Neural cell (in vitro differentiated cells): ENCODE results near the gene WIPF2. TPM values are rescaled to one million over a fixed set of nuclear protein-coding genes. Genes with fewer than 3 reads are reported as not detected.

ENCODE experiments used
- H2AFZ ChIP-seq: fragments of 200-600, 300-800 bp; sonication (generic), shearing (Covaris generic); 2 replicates; pipeline ENCODE4 v1.6.0; 2014; ENCODE audit warnings: low read depth, mild to moderate bottlenecking, antibody characterized with exemption, low read length, moderate library complexity
- H3F3A ChIP-seq: fragments of 200-600 bp; shearing (Covaris generic); 2 replicates; pipeline ENCODE4 v1.6.1; 2016; ENCODE audit warnings: mild to moderate bottlenecking, moderate library complexity, mixed read lengths, antibody characterized with exemption, low read length; ENCODE audit not compliant: insufficient read depth, poor library complexity, severe bottlenecking
- H3K27ac ChIP-seq: fragments of 200-600, 300-800 bp; sonication (generic), shearing (Covaris generic); 2 replicates; pipeline ENCODE4 v1.5.1; 2014; ENCODE audit warnings: mild to moderate bottlenecking, low read length, moderate library complexity
- H3K27me3 ChIP-seq: fragments of 300-800, 200-600 bp; sonication (generic), shearing (Covaris generic); 2 replicates; pipeline ENCODE4 v1.6.0; 2014; ENCODE audit warnings: mild to moderate bottlenecking, low read depth, low read length, moderate library complexity; ENCODE audit not compliant: insufficient read depth
- H3K36me3 ChIP-seq: fragments of 300-800, 200-600 bp; sonication (generic), shearing (Covaris generic); 2 replicates; pipeline ENCODE4 v1.5.1; 2014; ENCODE audit warnings: mild to moderate bottlenecking, antibody characterized with exemption, low read length, moderate library complexity; ENCODE audit not compliant: insufficient read depth
- H3K4me2 ChIP-seq: fragments of 300-800, 200-600 bp; sonication (generic), shearing (Covaris generic); 2 replicates; pipeline ENCODE4 v1.6.0; 2014; ENCODE audit warnings: mild to moderate bottlenecking, low read length
- H3K4me3 ChIP-seq: fragments of 300-800, 200-600 bp; sonication (generic), shearing (Covaris generic); 2 replicates; pipeline ENCODE4 v1.5.1; 2014; ENCODE audit warnings: mild to moderate bottlenecking, low read length, moderate library complexity
- H3K79me2 ChIP-seq: fragments of 200-600 bp; shearing (Covaris generic); replicated peaks from 2 replicates; pipeline ENCODE4 v1.6.0; 2014; ENCODE audit warnings: mild to moderate bottlenecking, low read length, moderate library complexity; ENCODE audit not compliant: insufficient read depth
- H3K9ac ChIP-seq: fragments of 300-800, 200-600 bp; sonication (generic), shearing (Covaris generic); 2 replicates; pipeline ENCODE4 v1.6.1; 2016; ENCODE audit warnings: mild to moderate bottlenecking, low read length, mixed read lengths
- H3K9me2 ChIP-seq: fragments of 200-600 bp; shearing (Covaris generic); 2 replicates; pipeline ENCODE4 v1.6.1; 2016; ENCODE audit warnings: mild to moderate bottlenecking, low read length, mixed read lengths; ENCODE audit not compliant: insufficient read depth
- H3K9me3 ChIP-seq: fragments of 200-600, 300-800 bp; sonication (generic), shearing (Covaris generic); 2 replicates; pipeline ENCODE4 v1.6.1; 2016; ENCODE audit warnings: mild to moderate bottlenecking, mixed run types, low read length, moderate library complexity, mixed read lengths
- H4K20me1 ChIP-seq: fragments of 200-600 bp; shearing (Covaris generic); 2 replicates; pipeline ENCODE4 v1.6.1; 2016; ENCODE audit warnings: mild to moderate bottlenecking, mixed run types; ENCODE audit not compliant: insufficient read depth
- CTCF ChIP-seq: fragments of 450-650 bp; IDR thresholded peaks from 2 replicates; pipeline ENCODE4 v1.5.1; 2014; ENCODE audit warnings: antibody characterized with exemption, mild to moderate bottlenecking, moderate library complexity; ENCODE audit not compliant: poor library complexity, severe bottlenecking
- EP300 ChIP-seq: fragments of 450-650 bp; conservative IDR thresholded peaks from 2 replicates; pipeline ENCODE4 v1.6.1; 2014; ENCODE audit warnings: antibody characterized with exemption, mild to moderate bottlenecking, moderate library complexity; ENCODE audit not compliant: poor library complexity, severe bottlenecking
- EZH2 ChIP-seq: fragments of 200-600, 300-800 bp; shearing (Covaris generic), sonication (generic); IDR thresholded peaks from 2 replicates; pipeline ENCODE4 v1.6.1; 2014; ENCODE audit warnings: antibody characterized with exemption, low read length, borderline replicate concordance, mild to moderate bottlenecking; ENCODE audit not compliant: insufficient read depth, poor library complexity, severe bottlenecking
- MXI1 ChIP-seq: fragments of 450-650 bp; conservative IDR thresholded peaks from 2 replicates; pipeline ENCODE4 v1.6.1; 2014; ENCODE audit warnings: antibody characterized with exemption, mild to moderate bottlenecking; ENCODE audit not compliant: poor library complexity, severe bottlenecking
- POLR2AphosphoS5 ChIP-seq: IDR thresholded peaks from 2 replicates; pipeline ENCODE4 v1.6.1; 2012
- RAD21 ChIP-seq: fragments of 450-650 bp; conservative IDR thresholded peaks from 2 replicates; pipeline ENCODE4 v1.6.1; 2014; ENCODE audit warnings: antibody characterized with exemption, mild to moderate bottlenecking, moderate library complexity
- REST ChIP-seq: IDR thresholded peaks from 2 replicates; pipeline ENCODE4 v1.6.1; 2012; ENCODE audit warnings: borderline replicate concordance
- SMC3 ChIP-seq: fragments of 450-650 bp; conservative IDR thresholded peaks from 2 replicates; pipeline ENCODE4 v1.6.1; 2014; ENCODE audit warnings: antibody characterized with exemption, mild to moderate bottlenecking, moderate library complexity; ENCODE audit not compliant: poor library complexity
- TAF1 ChIP-seq: IDR thresholded peaks from 2 replicates; pipeline ENCODE4 v1.6.1; 2012; ENCODE audit warnings: low read depth
- polyA plus RNA-seq: library from polyadenylated mRNA; depleted of rRNA; stranded (reverse); fragments of >200 nt; gene quantifications from 2 replicates; pipeline ENCODE4 v1.2.3, GENCODE V29; 2014

Gene WIPF2
- polyA plus RNA-seq, 1 donor from 2014 or later, result 11.5 TPM

GRCh38 chr17:40260528-40260927, 41.4 kb downstream of the WIPF2 start:
- H4K20me1 ChIP-seq, result no peaks in the 10 kb centered on the region
- H3K4me2 ChIP-seq, result no peak overlapping the region
- no peak overlapping the region for H3K9ac ChIP-seq
- H3K27ac ChIP-seq, result no peak overlapping the region
- no peaks in the 10 kb centered on the region for H3K27me3 ChIP-seq
- TF ChIP-seq EP300 (no peak), SMC3 (no peak), POLR2AphosphoS5 (no peak), MXI1 (no peak)
- no peaks in the 10 kb centered on the region for H3K36me3 ChIP-seq
- H3K9me3 ChIP-seq, result no peaks in the 10 kb centered on the region
- no peak overlapping the region for H2AFZ ChIP-seq
- H3K79me2 ChIP-seq, result no peaks in the 10 kb centered on the region
- H3F3A ChIP-seq, result no peaks in the 10 kb centered on the region
- H3K4me3 ChIP-seq, result no peak overlapping the region
- H3K9me2 ChIP-seq, result no peaks in the 10 kb centered on the region

GRCh38 chr17:40264458-40265185, 45.5 kb downstream of the WIPF2 start:
- no peak for TF ChIP-seq MXI1
- TF ChIP-seq CTCF, result no peak
- TF ChIP-seq EZH2, result no peak
- TF ChIP-seq POLR2AphosphoS5, result no peak
- TF ChIP-seq RAD21, result no peak
- no peak for TF ChIP-seq TAF1
- TF ChIP-seq SMC3, result no peak
- no peak for TF ChIP-seq REST
- no peak for TF ChIP-seq EP300
- no peaks in the 10 kb centered on the region for H3K9me2 ChIP-seq
- no peaks in the 10 kb centered on the region for H3F3A ChIP-seq
- no peaks in the 10 kb centered on the region for H3K9me3 ChIP-seq
- H4K20me1 ChIP-seq, result no peaks in the 10 kb centered on the region
- H2AFZ ChIP-seq, result no peak overlapping the region
- no peak overlapping the region for H3K27ac ChIP-seq
- no peaks in the 10 kb centered on the region for H3K36me3 ChIP-seq
- H3K4me2 ChIP-seq, result no peak overlapping the region
- H3K79me2 ChIP-seq, result no peaks in the 10 kb centered on the region
- H3K9ac ChIP-seq, result no peak overlapping the region
- H3K27me3 ChIP-seq, result no peaks in the 10 kb centered on the region
- H3K4me3 ChIP-seq, result no peak overlapping the region
